K562 (cell line): Measurements from ENCODE around the gene TLR8. TPM values are rescaled to one million over a fixed set of nuclear protein-coding genes. Genes with fewer than 3 reads are reported as not detected.

Experiments
- ARHGAP35 ChIP-seq: fragments of 450-650 bp; IDR thresholded peaks from 2 replicates; pipeline ENCODE4 v1.6.1; 2018; ENCODE audit not compliant: partially characterized antibody
- HINFP ChIP-seq: fragments of 450-650 bp; conservative IDR thresholded peaks from 2 replicates; pipeline ENCODE4 v1.6.1; 2016; ENCODE audit warnings: missing genetic modification characterization, low read depth, mild to moderate bottlenecking, control low read depth, missing compliant biosample characterization
- RCOR1 ChIP-seq, 2 experiments: IDR thresholded peaks; 2 replicates each; pipeline ENCODE4 v1.6.1; 2012; ENCODE audit warnings: low read depth in 2 of 2, low read length in 2 of 2, borderline replicate concordance in 1 of 2, improper control_type of control experiment in 1 of 2
- REST ChIP-seq, 2 experiments: fragments of 450-650 bp; formaldehyde crosslinking in 1 of 2; IDR thresholded peaks; 2 replicates each; pipeline versions ENCODE4 v1.4.0 to v1.6.1; 2014 to 2020; ENCODE audit warnings: mild to moderate bottlenecking in 2 of 2, borderline replicate concordance in 1 of 2, low read depth in 1 of 2
- RFX1 ChIP-seq: fragments of 450-650 bp; IDR thresholded peaks from 2 replicates; pipeline ENCODE4 v1.6.1; 2016; ENCODE audit warnings: mild to moderate bottlenecking, moderate library complexity
- TFE3 ChIP-seq: fragments of 450-650 bp; formaldehyde crosslinking; IDR thresholded peaks from 2 replicates; pipeline ENCODE4 v1.4.0; 2020; ENCODE audit warnings: mild to moderate bottlenecking, mixed read lengths
- ZC3H11A ChIP-seq: IDR thresholded peaks from 2 replicates; pipeline ENCODE4 v1.6.1; 2012; ENCODE audit warnings: low read depth, low read length, improper control_type of control experiment
- ZFX ChIP-seq: sonication (generic); formaldehyde crosslinking; IDR thresholded peaks from 2 replicates; pipeline ENCODE4 v1.8.0; 2022; ENCODE audit warnings: mild to moderate bottlenecking, missing genetic modification reagents, moderate library complexity
- ZNF639 ChIP-seq, 2 experiments: fragments of 200-800 bp in 1 of 2; sonication (Bioruptor generic) in 1 of 2; sonication (generic) in 1 of 2; formaldehyde crosslinking in 1 of 2; IDR thresholded peaks in 1 of 2; conservative IDR thresholded peaks in 1 of 2; 2 replicates each; pipeline versions ENCODE4 v1.5.0 to v1.6.1; 2016 to 2020; ENCODE audit warnings: missing compliant biosample characterization in 1 of 2, missing genetic modification characterization in 1 of 2, missing genetic modification reagents in 1 of 2
- polyA plus RNA-seq, 8 experiments: library from polyadenylated mRNA; depleted of rRNA in 4 of 8; stranded (reverse) in 5 of 8; unstranded in 3 of 8; fragments of >200 nt; fragmentation: Nextera tagmentation in 2 of 8; fragmentation: Illumina TruSeq in 1 of 8; extraction: Ambion mirVana in 2 of 8; extraction: Trizol in 1 of 8; gene quantifications; 2 replicates each; pipeline versions ENCODE4 v1.2.1 to v1.2.3, GENCODE V29; 2011 to 2014; ENCODE audit warnings: inconsistent platforms in 1 of 8, missing spikeins in 1 of 8
- total RNA-seq, 7 experiments: library from RNA; depleted of rRNA in 6 of 7; stranded (reverse); fragments of >200 nt in 6 of 7; fragmentation: Illumina TruSeq in 2 of 7; extraction: Trizol in 2 of 7; gene quantifications; 2 replicates each; pipeline versions ENCODE4 v1.2.1 to v1.2.3, GENCODE V29; 2011 to 2021; ENCODE audit warnings: low replicate concordance in 1 of 7

TLR8 gene
- total and polyA plus RNA-seq, 9 of the 15 experiments (the other 6 are each of a cell fraction or from before 2014, with no cell fraction given), result not detected

GRCh38 chrX:12950851-12951594 is 44.6 kb downstream of the TLR8 start (continued):
- TF ChIP-seq REST (IDR thresholded peaks at IDR 0.05; ENCODE audit: borderline replicate concordance) (peak; percentile 35; the same call in 1 of the 2 replicates), REST (CRISPR knock-in tag; IDR thresholded peaks at IDR 0.05; ENCODE audit: low read depth) (no peak), RCOR1 (IDR thresholded peaks at IDR 0.05; ENCODE audit: borderline replicate concordance in 1 of 2, low read depth in 2 of 2, low read length in 2 of 2) (0 out of 4 replicates have a peak, but pooled peaks of 1 of the 2 experiments have one; percentile 37), RFX1 (no peak), TFE3 (CRISPR knock-in tag) (no peak), HINFP (tag) (no peak), ZNF639 (CRISPR knock-in tag; conservative IDR thresholded peaks at IDR 0.05 in 1 of 2, IDR thresholded peaks at IDR 0.05 in 1 of 2) (no peak; a peak in 1 of 4 replicates), ZC3H11A (no peak), ZFX (CRISPR knock-in tag) (peak; percentile 58), ARHGAP35 (no peak)
